SIG-M5 (cell line): Measurements from ENCODE around the gene PIM3.
A peak's percentile ranks its signal among the peaks of the same experiment; 100 is the strongest.

Experiments
- DNase-seq: peaks from one replicate; lab custom pipeline; 2025; lab: John Stamatoyannopoulos, UW

PIM3 gene

GRCh38 chr22:49955581-49956417, 4.8 kb upstream of the PIM3 start:
- DNase-seq = no peak

- DNase-seq = no peak
Observed at GRCh38 chr22:49956418-49956770, 4.2 kb upstream of the PIM3 start.

DNA sequence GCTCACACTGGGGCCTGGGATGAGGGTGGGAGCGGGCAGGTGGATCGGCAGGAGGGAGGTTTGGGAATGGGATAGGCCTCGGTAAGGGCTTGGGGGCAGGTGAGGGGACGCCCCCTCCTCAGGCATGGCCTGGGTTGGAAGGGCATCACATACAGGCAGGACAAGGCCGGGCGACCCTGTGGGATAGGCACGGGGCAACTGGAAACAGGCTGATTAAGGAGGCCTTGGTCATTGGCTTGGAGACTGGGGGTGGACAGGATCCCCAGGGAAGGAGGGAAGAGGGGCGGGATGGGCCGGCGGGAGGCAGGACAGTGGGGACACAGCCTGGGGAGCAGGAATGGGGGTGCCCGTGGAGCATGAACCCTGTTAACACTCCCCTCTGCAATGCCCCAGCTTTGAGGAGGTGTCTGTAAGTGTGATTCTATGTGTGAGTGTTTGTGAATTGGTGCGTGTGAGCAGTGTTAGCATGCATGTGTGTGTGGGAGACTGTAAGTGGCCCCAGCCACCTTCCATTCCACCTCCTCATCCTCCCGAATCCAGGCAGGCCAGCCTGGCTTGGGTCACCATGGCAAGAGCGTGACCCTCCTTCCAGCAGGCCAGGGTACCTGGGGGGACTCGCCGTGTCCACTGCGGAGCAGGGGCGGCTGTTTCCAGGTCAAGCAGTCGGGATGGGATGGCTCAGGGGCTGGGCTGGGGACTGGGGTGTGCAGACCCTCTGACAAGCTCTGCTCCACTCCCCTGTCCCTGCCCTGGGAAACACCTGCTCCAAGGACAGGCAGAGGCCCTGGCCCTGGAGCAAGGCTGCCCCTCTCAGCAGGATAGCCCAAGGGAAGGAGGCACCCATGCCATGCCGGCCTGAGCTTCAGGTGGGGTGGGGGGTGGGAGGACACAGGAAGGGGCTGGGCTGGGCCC, 3.4 kb upstream of the PIM3 start:
- DNase-seq = no peak

GRCh38 chr22:49957826-49958365, 2.7 kb upstream of the PIM3 start:
- DNase-seq = no peak

- no peak for DNase-seq
Observed at GRCh38 chr22:49958366-49958921, 2.1 kb upstream of the PIM3 start.

- no peak for DNase-seq
Observed at GRCh38 chr22:49958931-49959781, 1.4 kb upstream of the PIM3 start.

GRCh38 chr22:49959782-49960158, 802 bp upstream of the PIM3 start:
- DNase-seq = no peak

DNA sequence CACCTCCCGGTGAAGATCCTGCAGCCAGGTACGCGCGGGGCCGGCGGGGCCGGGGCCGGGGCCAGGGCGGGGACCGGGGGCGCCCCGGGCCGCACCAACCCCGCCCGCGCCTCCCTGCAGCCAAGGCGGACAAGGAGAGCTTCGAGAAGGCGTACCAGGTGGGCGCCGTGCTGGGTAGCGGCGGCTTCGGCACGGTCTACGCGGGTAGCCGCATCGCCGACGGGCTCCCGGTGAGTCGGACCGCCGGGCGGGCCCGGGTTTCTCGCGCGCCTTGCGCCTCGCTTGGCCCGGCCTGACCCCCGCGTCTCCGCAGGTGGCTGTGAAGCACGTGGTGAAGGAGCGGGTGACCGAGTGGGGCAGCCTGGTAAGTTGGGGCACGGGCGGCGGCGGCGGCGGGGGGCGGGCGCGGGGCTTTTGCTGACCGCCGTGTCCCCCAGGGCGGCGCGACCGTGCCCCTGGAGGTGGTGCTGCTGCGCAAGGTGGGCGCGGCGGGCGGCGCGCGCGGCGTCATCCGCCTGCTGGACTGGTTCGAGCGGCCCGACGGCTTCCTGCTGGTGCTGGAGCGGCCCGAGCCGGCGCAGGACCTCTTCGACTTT, 531 bp downstream of the PIM3 start:
- DNase-seq = no peak

DNA sequence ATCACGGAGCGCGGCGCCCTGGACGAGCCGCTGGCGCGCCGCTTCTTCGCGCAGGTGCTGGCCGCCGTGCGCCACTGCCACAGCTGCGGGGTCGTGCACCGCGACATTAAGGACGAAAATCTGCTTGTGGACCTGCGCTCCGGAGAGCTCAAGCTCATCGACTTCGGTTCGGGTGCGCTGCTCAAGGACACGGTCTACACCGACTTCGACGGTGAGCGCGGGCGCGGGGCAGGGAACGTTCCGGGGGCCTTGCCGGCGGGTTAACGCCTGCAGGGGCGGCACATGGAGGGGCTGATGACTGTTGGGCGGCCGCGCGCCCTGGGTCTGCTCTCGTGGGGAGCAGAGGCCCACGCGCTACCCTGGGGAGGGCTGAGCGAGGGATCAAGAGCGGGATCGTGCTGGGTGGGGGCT, 1.0 kb downstream of the PIM3 start:
- no peak for DNase-seq

GRCh38 chr22:49962012-49962750, 1.6 kb downstream of the PIM3 start:
- peak; percentile 6 for DNase-seq

GRCh38 chr22:49962751-49963646, 2.4 kb downstream of the PIM3 start:
- DNase-seq = no peak

- DNase-seq = no peak
Observed at GRCh38 chr22:49963647-49964026, 3.1 kb downstream of the PIM3 start.

- no peak for DNase-seq
Observed at GRCh38 chr22:49964136-49965090, 3.8 kb downstream of the PIM3 start.

DNA sequence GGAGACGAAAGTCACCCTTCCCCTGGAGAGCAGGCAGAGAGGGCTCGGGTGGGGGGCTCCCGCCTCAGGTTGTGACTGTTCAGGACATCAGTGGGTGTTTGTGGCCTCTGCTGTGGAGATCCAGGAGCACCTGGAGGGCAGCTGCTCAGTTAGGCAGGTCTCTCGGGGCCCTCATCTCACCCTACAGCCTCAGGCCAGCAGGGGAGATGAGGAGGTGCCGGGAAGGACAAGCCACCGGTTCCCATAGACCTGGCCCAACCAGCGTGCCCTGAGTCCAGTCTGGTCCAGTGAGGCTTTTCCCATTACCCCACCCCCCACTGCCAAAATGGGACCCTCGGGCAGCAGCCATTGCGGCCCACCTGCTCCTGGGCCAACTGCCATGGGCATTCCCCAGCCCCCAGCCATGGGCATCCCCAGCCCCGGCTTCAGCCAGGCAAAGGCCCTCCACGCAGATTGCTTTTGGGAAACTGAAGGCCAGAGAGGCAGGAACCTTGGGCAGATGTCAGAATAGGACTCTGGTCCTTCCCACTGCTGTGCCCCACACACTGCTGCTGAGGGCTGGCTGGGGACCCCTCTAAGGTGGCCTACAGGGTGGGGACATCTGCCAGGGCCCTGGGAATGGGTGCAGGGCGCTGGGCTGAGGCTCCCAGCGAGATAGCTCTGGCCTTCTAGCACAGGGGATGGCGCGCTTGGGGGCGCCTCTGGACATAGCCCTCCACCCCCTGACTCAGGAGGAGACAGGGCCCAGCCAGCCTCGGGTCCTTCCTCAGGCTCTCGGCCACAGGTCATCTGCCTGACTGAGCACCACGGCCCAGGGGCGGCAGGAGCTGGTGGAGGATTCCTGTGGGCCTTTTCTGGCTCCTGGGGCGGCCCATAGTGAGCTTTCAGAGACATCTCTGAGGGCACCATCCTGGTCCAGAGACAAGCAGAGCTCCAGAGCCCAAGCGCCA, 4.8 kb downstream of the PIM3 start:
- DNase-seq = no peak

DNA sequence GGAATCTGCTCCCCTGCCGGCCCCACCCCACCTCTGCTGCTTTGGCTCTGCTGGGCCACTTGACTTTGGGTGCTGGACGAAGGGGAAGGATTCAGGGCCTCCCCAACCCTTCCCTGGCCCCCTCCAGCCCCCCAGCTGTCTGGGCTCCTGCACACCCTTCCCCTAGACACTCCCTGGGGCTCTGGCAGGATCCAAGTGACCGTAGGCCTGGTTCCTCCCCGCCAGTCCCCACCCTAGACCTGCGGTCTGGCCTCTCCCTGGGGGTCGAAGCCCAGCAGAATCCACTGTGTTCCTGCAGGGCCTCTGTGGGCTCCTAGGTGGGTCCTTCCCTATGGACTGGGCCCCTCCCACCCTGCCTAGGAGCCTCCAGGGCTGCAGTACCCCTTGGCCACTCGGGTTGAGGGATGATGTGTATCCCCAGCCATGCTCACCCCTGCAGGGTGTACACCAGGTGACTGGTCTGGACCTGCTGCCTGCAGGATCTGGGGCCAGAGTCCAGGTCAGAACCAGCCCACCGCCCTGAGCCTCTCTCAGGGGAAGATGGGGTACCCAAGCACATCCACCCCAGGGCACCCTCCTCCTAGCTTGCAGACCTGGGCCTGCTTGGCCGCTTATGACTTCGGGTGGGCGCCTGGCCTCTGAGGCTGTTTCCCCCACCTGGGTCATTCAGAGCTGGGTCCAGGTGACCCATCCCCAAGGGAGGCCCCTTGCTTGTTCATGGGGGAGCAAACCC, 5.6 kb downstream of the PIM3 start:
- no peak for DNase-seq
